HG03520 (cell line): Measurements from ENCODE around the gene PDE1C.
A peak's percentile ranks its signal among the peaks of the same experiment; 100 is the strongest.

Experiments
- ATAC-seq: cut with Tn5 transposase; IDR thresholded peaks from one replicate; pipeline ENCODE4 v1.9.1; 2021; ENCODE audit warnings: mild to moderate bottlenecking, moderate library complexity; ENCODE audit not compliant: unreplicated experiment

The PDE1C gene

DNA sequence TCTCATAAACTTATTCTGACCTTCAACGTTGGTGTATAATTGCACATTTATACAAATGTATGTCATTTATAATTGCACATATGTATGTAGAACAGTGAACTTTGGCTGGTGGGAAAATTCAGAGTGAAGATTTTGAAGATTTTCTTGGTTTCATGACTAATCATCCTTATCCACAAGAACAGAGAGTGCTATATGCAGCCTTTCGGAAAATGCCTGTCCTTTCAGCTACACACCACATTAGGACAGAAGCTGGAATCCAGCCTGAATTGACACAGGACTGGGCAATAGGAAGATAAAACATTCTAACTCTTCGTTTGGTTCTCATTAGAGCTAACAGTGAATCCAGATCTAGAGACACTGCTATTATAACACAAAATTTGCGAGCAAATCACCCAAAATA lies 166.2 kb downstream of the PDE1C start:
- no peak for ATAC-seq

DNA sequence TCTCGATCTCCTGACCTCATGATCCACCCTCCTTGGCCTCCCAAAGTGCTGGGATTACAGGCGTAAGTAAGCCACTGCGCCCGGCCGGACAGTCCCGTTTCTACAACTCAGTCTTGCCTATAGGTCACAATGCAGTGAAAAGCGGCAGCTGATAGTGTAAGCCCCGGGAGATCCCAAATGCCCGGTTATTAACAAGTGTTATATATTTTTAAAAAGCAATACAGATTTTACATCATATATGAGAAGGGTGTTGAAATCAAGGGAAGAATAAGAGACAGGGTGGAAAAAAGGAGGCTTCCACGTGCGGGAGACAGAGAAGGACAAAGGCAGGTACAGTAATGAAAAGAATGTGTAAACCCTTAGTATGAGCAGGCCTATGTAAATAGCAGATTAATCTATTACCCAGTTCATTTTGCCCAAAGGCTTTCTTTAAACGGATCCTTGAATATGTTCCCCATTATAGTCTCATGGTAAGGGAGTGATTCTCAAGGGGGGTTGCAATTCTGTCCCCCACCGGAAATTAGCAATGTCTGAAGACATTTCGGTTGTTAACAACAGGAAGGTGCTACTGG lies 170.8 kb downstream of the PDE1C start:
- no peak for ATAC-seq

DNA sequence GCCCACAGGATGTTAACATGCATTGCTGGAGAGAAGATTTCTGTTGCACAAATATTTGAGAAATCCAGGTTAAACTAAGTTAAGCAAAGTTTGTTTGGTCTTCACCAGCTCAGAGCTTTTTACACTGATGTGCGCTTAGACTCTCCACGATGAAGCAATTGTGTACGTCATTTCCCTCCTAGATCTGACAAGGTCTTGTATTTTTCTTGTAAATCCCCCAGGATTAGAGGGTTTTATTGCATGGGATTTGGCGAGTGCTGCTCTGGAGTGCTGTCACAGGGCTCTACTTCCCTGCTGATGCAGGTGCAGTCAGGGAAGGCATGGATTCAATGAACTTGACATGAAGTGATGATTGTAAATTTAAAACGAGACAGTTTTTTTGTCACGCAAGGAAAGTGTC lies 173.3 kb downstream of the PDE1C start:
- ATAC-seq = no peak

DNA sequence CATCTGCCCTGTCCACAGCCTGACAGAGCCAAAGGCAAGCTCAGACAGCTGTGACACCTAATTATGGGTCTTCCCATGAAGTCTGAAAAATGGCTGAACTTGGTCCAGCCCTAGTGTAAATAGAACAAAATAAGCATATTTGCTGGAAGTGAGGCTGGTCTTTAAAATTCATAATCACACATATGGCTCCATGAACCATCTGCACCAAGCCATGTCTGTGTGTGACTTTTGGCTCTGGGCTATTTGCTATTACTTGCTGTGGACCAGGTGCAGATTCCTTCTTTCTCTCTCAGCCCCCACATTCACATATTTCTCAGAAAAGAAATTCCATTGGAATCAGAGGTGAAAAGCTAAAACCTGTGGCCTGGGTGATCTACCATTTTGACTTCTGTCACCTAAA lies 175.9 kb downstream of the PDE1C start:
- ATAC-seq = no peak

DNA sequence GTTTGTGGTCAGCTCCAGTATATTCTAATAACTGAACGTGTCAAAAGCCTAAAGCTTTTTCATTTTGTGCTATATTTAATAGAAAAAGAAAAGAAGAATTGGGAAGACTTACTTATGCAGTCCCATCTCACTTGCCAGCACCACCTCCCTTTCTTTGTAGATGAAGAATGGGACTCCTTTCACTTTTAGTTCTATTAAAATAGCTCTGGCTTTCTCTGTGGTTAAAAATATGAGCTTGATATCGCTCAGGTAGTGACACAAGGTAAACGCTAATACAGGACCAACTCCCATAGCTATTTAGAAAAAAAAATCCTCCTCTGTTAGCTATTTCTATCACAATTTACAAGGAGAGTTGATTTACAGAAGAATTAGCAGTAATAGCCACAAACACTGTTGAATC lies 176.8 kb downstream of the PDE1C start:
- ATAC-seq = no peak

DNA sequence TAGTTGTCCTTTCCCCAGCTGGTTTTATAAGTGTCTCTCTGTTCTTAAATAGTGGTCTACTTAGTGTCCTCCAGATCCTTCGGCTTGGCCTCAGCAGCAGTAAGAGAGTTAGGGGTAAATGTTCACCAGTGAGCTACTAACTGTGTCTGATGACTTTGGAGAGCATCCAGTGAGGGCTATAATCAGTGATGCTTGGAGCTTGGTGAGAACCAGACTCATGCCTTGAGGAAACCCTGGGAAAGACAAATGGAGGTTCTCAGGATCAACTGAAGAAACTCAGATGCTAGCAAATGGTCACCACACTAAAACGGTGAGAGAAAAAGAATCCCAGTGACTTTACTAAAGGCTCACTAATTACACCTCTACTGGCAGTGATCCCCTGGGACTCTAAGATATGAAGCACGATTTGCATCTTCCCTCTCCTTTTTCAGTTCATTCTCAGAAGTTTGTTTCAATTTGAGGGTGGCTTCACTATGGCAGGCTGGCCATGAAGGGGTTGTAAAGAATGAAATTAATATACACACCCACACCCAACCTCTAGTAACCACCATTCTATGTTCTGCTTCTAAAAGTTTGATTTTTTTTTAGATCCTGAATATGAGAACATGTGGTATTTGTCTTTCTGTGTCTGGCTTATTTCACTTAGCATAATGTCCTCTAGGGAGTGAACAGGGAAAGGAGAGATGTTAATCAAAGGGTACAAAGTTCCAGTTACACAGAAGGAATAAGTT lies 177.9 kb downstream of the PDE1C start:
- peak; percentile 86 for ATAC-seq

DNA sequence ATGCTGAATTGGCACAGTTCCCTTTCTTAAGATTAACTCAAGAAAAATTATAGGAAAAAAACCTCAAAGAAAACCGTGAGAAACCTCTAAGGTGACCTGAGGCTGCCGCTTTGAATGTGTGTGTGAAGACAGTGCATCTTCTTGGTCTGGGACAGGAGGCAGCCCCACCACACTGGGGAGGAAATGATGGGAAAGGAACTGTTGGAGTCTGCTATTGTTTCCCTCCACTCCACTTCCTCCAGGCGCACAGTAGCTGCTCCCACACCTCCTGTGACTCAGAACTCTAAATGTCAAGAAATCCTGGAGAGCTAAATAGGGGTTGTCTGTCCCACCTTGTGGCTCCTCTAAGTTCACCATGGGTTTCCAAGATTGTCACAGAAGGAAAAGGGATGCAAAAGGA lies 179.4 kb downstream of the PDE1C start:
- no peak for ATAC-seq

DNA sequence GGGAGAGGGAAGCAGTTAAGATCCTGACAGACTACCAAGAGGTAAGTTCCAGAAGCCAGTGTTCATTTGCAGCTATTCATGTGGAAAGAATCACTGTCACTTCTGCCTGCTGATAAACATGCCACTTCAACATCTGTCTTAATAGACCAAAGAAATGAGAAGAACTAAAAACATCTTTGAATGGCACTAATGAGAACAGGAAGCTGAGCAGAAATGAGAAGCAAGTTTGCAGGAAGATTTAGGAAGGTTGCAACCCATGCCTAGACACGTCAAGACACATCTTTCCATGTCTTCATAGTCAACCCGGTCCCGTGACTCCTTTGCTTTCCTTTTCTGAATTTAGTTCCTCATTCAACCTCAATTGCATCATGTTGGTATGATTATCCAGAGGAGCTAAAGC lies 180.0 kb downstream of the PDE1C start:
- no peak for ATAC-seq

DNA sequence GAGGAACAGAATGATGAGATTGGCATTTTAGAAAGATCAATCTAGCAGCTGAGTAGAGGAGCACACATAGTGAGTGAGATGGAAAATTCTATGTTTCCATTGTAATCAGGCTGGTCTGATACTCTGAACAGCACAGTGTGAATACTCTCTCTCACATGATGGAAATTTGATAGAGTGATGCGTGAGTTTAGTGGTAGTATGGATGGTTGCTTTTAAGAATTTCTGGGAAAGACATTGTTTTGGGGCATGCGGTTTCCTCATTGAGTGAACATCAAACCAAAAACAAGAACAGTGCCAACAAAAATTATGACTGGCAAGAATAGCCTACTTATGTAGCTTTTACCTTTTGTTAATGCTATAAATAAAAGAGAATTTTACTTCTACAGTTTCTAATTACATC lies 183.2 kb downstream of the PDE1C start:
- no peak for ATAC-seq

DNA sequence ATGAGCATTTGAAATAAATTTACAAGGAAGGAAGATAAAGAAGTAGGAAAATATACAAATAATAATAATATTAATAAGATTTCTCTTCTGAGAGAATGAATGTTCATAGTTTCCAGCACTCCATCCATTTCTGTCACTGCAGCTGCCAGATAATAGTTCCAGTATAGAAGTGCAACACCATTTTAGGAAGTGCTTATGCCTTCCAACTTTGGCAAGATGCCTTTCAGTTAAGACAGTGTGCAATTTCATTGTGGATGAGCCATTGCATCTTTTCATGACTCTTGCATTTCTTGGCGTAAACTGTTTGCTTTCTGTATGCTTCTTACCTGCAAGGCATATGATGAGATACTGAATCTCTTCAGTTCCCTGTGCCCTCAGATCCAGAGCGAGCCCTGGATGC lies 185.0 kb downstream of the PDE1C start:
- ATAC-seq = no peak

DNA sequence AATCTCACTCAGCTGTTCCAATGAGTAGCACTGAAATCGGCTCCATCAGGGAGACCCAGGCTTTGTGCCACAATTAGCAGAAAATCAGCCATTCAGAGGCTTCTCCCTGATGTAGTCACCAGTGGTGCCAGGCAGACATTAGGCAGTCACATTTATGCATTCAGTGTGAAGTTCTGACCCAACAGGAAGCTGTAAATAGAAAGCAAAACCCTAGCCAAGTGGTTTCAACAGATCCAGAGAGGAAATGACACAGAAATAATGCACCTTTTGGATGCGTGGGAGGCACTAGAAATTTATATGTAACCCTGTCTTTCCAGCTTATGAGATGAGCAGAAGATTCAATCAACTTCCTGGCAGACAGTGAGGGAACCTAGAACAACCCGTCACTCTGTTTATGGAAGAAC lies 186.4 kb downstream of the PDE1C start:
- peak; percentile 94 for ATAC-seq

DNA sequence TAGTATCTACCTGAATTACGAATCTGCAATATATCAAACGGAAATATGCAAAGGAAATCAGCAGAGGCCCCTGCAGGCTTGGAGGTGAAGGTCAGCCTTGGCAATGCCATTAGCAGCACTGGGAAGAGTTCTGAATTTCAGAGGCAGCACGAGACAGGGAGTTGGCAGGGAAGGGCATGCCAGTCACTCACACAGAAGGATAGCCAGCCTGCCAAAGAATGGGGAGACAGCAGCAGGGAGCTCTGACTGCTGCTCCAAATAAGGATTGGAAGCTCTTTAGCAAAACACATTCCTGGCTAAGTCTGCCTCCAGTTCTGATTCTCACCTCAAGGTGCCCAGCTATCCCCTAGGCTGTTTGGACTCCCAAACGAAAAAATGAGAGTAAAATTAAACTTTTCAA lies 188.0 kb downstream of the PDE1C start:
- ATAC-seq = no peak

DNA sequence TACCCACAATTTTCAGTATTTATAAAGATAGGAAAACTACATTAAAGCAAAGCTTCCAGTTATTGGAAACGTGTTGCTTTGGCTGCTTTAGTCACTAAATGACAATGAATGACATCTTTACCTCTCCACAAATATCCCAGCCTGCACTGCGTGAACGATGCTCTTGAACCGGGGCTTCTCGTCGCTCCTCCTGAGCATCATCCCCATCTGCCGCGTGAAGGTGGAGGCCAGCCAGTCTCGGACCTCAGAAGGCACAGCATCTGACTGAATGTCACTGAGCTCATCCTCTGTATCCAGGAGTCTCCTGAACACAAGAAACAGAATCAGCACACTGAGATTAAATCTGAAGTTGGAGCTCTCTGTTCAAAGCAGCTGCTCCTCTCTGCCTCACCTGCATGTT lies 191.3 kb downstream of the PDE1C start:
- ATAC-seq = no peak

DNA sequence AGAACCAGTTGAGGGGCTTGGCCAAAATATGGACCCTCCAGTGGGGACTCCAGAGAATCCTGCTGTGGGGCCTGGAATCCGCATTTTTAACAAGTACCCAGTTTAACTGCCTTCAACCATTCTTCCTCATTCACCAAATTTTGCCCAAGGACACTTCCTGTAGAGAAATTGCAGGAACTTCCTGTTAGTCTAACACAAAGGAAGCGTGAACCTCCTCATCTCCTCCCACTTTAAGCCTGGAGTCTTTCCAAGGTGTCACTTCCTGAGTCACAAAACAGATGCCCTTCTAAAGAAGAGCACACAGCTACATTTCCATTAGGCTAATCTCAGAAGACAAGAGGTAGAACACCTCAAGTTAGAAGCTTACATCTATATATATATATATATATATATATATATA lies 194.8 kb downstream of the PDE1C start:
- no peak for ATAC-seq

DNA sequence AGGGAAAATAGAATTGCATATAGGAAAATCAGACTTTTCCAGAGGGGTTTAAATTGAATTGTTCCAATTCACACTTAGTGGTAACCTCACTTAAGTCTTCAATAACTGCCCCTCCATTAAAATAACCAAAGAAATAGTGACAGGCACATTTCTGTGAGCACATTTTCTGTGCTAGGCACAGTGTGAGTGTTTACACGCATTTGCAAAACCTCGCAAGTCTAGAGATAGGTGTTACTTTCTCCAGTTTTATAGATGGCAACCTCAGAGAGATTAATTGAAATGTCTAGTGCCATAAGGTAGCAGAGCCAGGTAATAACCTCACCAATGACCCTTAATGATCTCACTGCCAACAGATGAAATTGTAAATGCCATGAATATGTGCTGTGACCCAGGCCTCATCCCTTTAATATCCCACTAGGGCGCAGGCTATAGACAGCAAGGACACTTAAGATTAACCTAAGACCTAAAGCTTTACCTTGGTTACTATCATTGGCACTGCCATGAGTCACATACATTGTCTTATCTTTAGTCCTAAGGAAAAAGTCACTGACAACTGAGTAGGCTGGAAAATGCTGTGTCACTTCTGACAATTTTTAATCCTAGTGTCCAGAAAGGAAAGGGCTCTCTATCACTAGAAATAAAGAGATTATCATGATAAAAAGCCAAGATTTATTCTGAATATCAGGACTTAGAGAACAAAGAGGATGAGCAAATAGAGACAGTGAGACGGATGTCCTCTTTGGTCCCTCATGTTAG lies 195.4 kb downstream of the PDE1C start:
- no peak for ATAC-seq

DNA sequence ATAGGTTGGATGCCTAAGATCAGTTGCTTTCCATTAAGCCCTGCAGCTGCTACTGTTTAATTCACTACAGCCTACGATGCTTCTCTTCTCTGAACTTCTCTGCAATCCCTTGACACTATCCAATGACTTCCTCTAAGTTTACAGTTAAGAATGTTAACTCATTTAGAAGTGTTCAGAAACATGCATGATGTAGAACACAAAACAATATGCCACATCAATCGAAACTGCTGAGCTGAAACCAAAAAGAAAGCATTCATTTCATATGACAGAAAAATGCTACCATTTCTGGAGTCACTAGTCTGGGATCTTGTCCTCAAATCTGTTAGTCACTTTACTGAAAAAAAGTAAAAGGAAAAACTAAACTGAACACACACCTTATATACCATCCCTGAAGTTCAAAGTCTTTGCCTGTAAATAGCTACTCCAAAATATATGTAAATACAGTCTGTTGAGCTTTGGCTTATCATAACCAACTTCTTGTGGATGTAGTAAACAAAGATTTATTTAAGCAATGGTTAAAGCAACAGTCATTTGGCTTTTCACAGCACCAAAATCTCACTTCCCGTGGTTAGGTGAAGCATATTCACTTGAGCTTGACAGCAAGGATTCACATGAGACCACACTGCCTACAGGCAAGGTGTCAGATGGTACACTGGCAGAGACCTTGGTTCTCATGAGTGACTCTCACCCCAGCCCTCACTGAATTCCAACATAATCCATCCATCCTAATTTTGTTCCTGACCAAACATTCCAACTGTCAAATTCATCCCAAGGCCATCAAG lies 196.2 kb downstream of the PDE1C start:
- ATAC-seq = peak; percentile 89

DNA sequence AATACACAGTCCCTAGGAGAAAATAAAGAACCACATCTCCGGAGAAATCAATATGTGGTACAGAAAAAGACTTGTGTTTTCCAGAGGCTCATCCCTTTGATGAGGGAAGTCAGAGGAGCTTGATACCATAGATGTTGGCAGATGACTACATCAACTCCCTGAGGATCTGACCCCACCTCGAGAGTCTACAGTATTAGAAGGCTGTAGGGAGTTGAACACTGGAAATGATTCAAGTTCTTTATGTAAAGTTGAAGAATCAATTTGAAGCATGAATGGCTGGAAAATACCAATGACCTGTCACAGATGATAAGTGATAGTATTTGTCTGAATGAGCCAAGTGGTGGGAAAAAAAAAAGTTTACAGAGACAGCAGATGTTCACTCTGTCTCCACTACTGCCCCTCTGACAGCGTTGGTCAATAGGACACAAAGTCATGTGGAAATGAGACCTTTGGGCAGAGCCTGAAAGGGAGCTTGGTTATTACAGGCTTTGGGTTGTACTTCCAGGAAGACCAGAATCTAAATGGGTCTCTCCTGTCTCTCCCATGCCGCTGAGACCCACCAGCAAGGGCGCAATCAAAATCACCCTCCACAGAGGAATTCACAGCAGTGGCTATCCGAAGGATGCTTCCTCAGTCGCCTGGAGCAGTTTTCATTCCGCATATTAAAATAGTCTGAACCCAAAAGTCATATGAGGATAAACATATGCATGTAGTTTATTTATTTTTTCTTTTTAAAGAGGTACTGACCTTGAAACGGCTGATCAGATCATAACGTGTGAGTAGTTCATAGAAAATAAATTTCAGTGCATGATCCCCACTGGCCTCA lies 197.4 kb downstream of the PDE1C start:
- ATAC-seq = no peak

DNA sequence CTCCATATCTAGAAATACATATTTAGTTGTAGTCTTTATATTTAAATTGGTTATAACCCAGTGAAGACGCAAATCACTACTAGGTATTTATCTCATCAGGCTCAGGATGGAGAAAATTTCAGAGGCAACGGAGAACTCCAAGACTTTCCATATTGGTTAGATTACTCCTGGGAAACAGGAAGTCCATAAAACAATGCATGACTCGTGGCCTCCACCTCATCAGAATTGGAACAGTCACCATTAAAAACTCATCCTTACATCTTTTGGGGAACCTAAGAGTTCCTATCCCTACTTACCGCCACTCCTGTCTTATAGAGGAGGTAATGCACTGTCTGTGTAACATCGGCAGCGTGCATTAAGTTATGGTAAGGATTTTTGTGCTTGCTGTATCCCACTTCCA lies 205.6 kb downstream of the PDE1C start:
- no peak for ATAC-seq

DNA sequence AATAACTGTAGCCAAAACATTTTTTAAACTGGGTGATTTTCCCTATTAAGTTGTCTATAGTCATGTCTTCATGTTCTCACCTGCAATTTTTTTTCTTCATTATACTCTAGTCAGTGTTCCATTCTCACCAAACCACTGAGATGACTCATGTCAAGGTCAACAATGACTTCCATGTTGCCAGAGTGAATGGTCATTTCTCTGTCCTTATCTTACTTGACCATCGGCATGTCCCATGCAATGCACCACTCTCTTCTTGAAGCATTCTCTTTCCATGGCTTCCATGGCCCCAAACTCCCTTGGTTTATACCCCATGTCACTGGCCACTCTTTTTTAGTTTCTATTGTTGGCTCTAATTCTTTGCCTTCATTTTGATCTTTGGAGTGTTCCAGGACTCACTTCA lies 209.3 kb downstream of the PDE1C start:
- no peak for ATAC-seq

DNA sequence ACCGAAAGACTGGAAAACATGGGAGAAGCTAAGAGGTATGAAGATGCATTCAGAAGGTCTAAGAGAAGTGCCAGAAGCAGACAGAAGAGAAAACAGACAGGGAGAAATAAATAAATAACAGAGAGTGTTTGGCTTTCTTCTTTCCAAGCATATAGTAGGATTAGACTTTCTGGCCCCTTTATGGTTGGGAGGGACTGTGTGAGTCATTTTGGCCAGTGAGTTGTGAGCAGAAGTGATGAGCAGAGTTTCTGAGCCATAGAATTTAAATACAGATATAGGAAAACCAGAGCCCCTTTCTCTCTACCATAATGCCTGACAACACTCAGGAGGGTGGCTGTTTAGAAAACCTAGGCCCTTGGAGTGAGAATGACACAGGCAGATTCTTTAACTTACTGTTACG lies 212.2 kb downstream of the PDE1C start:
- no peak for ATAC-seq

DNA sequence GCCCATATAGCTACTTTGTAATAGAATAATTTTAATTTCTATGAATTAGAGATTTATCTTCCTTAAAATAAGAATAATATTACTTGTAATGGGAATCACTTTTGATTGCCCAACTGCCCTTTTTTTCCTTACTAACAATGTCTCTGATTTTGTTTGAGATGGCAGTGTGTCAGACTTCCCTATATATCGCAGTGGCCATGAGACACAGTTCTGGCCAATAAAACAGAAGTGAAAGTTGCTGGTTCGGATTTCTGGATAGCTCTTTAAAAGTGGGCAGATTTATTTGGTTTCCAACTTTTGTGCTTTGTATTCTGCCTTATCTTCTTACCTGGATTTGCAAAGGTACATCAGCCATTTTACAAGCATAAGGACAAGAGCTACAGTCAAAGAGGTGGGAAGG lies 213.0 kb downstream of the PDE1C start:
- ATAC-seq = no peak
